Fibroblast of upper back skin (primary cell): ENCODE data around the gene EVI5L.

Experiments used
- DNase-seq: peaks from one replicate; pipeline ENCODE4 v3.0.0-alpha.2; 2013

EVI5L gene

GRCh38 chr19:7874897-7875273, 44.9 kb downstream of the EVI5L start:
- no peak for DNase-seq

GRCh38 chr19:7877249-7877836, 47.3 kb downstream of the EVI5L start:
- no peak for DNase-seq

GRCh38 chr19:7879111-7879807, 49.2 kb downstream of the EVI5L start:
- no peak for DNase-seq

- DNase-seq: no peak
Observed at GRCh38 chr19:7879836-7880235, 49.8 kb downstream of the EVI5L start.

GRCh38 chr19:7881910-7882309, 51.9 kb downstream of the EVI5L start:
- no peak for DNase-seq

- no peak for DNase-seq
Observed at GRCh38 chr19:7883105-7883504, 53.1 kb downstream of the EVI5L start.

- DNase-seq: peak; percentile 49
Observed at GRCh38 chr19:7883796-7884570, 54.0 kb downstream of the EVI5L start.

- DNase-seq: no peak
Observed at GRCh38 chr19:7885818-7886217, 55.8 kb downstream of the EVI5L start.

GRCh38 chr19:7887408-7888144, 57.6 kb downstream of the EVI5L start:
- no peak for DNase-seq

- DNase-seq: peak; percentile 72
Observed at GRCh38 chr19:7888145-7888825, 58.3 kb downstream of the EVI5L start, which contains the start of gene LRRC8E. TSS of gene LRRC8E (plus strand) at chr19:7888510. CDS start at chr19:7895604, 7,094 bp downstream.

- DNase-seq: no peak
Observed at GRCh38 chr19:7888826-7889217, 58.8 kb downstream of the EVI5L start.

GRCh38 chr19:7893362-7894101, 63.5 kb downstream of the EVI5L start:
- DNase-seq: peak; percentile 29

- no peak for DNase-seq
Observed at GRCh38 chr19:7894612-7895309, 64.7 kb downstream of the EVI5L start.

GRCh38 chr19:7895565-7895964, 65.5 kb downstream of the EVI5L start:
- no peak for DNase-seq

GRCh38 chr19:7897292-7897691, 67.3 kb downstream of the EVI5L start:
- no peak for DNase-seq

GRCh38 chr19:7898967-7899366, 68.9 kb downstream of the EVI5L start:
- no peak for DNase-seq

GRCh38 chr19:7899751-7900378, 69.8 kb downstream of the EVI5L start:
- no peak for DNase-seq

GRCh38 chr19:7900401-7900870, 70.4 kb downstream of the EVI5L start:
- DNase-seq: no peak

- DNase-seq: no peak
Observed at GRCh38 chr19:7900931-7901330, 70.9 kb downstream of the EVI5L start.

GRCh38 chr19:7901337-7901736, 71.3 kb downstream of the EVI5L start:
- DNase-seq: no peak

- no peak for DNase-seq
Observed at GRCh38 chr19:7902796-7903243, 72.8 kb downstream of the EVI5L start.
